Smooth muscle cell (in vitro differentiated cells): ENCODE results near the gene RHAG. TPM values are rescaled to one million over a fixed set of nuclear protein-coding genes. Genes with fewer than 3 reads are reported as not detected.

ENCODE experiments used
- DNase-seq: peaks from one replicate; lab custom pipeline; 2025; ENCODE audit not compliant: unreplicated experiment; lab: John Stamatoyannopoulos, UW
- H2AFZ ChIP-seq: fragments of 200-600 bp; sonication (generic); 2 replicates; pipeline ENCODE4 v1.6.0; 2016; ENCODE audit warnings: antibody characterized with exemption, low read depth, mild to moderate bottlenecking
- H3F3A ChIP-seq: fragments of 200-600 bp; sonication (generic); 2 replicates; pipeline ENCODE4 v1.6.0; 2017; ENCODE audit warnings: antibody characterized with exemption, low read depth
- H3K27ac ChIP-seq: fragments of 200-600 bp; sonication (generic); 2 replicates; pipeline ENCODE4 v1.5.1; 2016; ENCODE audit warnings: low read depth, mild to moderate bottlenecking
- H3K27me3 ChIP-seq: fragments of 200-600 bp; sonication (generic); 2 replicates; pipeline ENCODE4 v1.6.1; 2016; ENCODE audit warnings: low read depth, mild to moderate bottlenecking
- H3K36me3 ChIP-seq: fragments of 200-600 bp; sonication (generic); 2 replicates; pipeline ENCODE4 v1.5.1; 2016; ENCODE audit warnings: low read depth
- H3K4me1 ChIP-seq: fragments of 200-600 bp; sonication (generic); 2 replicates; pipeline ENCODE4 v1.5.1; 2016; ENCODE audit warnings: low read depth
- H3K4me2 ChIP-seq: fragments of 200-600 bp; sonication (generic); 2 replicates; pipeline ENCODE4 v1.6.0; 2016; ENCODE audit warnings: mild to moderate bottlenecking
- H3K4me3 ChIP-seq: fragments of 200-600 bp; sonication (generic); 2 replicates; pipeline ENCODE4 v1.5.1; 2016; ENCODE audit warnings: mild to moderate bottlenecking
- H3K79me2 ChIP-seq: fragments of 200-600 bp; sonication (generic); 2 replicates; pipeline ENCODE4 v1.6.0; 2016; ENCODE audit warnings: low read depth, mild to moderate bottlenecking
- H3K9ac ChIP-seq: fragments of 200-600 bp; sonication (generic); 2 replicates; pipeline ENCODE4 v1.6.0; 2016; ENCODE audit warnings: low read depth
- H3K9me3 ChIP-seq: fragments of 200-600 bp; sonication (generic); replicated peaks from 2 replicates; pipeline ENCODE4 v1.5.1; 2016; ENCODE audit warnings: low read depth
- H4K20me1 ChIP-seq: fragments of 200-600 bp; sonication (generic); 2 replicates; pipeline ENCODE4 v1.6.0; 2016; ENCODE audit warnings: low read depth
- WGBS: methylation state at CpG from one replicate; pipeline ENCODE4 v1.1.7; 2016; ENCODE audit warnings: low lambda C conversion rate; 5-methylcytosine and 5-hydroxymethylcytosine counted together
- polyA plus RNA-seq: library from polyadenylated mRNA; unstranded; fragments of >200 nt; fragmentation: Nextera tagmentation; extraction: Ambion mirVana; gene quantifications from 2 replicates; pipeline ENCODE4 v1.2.1, GENCODE V29; 2016
- total RNA-seq: library from RNA; depleted of rRNA; stranded (reverse); fragments of >200 nt; gene quantifications from 2 replicates; pipeline ENCODE4 v1.2.3, GENCODE V29; 2014
- TF ChIP-seq, protein P1 (sequence below): fragments of 200-600 bp; sonication (generic); IDR thresholded peaks from 2 replicates; pipeline ENCODE4 v1.5.1; 2017; ENCODE audit warnings: borderline replicate concordance, mild to moderate bottlenecking, antibody characterized with exemption; ENCODE audit not compliant: insufficient read depth, poor library complexity, severe bottlenecking

The RHAG gene
- total and polyA plus RNA-seq, 2 experiments from 2014 or later: not detected

DNA sequence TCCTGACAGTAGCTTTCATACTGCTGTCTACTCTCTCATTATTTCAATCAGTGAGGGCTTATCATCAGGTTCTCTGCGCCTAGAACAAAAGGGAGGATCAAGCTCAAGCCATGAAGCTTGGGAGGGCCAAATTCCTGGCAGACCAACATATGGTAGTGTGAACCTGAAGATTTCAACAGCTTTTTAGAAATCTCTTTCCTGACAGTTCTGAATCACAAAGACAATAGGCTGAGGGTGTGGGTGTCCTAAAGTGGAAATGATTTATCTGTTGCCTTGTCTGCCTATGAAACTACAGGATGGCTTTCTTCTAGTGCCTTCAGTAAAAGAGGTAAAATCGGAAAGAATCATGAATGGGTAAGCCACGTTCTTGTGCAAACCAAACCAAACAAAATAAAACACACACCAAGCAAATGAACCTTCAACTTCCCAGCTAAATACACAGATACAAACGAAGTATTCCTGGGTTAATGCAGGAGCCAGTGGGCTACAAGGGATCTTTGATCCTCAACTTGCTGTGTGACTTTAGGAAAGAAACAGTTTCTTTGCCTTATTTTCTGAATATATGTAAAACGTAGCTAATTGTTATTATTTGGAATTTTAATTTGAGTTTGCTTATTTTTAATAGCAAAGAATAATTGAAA, 2.7 kb upstream of the RHAG start:
- no peaks in the 10 kb centered on the region for H3K36me3 ChIP-seq
- H3K27ac ChIP-seq: no peak overlapping the region
- H4K20me1 ChIP-seq: no peaks in the 10 kb centered on the region
- no peaks in the 10 kb centered on the region for H3K79me2 ChIP-seq
- no peak overlapping the region for H3K4me3 ChIP-seq
- no peak overlapping the region for H3K9ac ChIP-seq
- H3K27me3 ChIP-seq: no peaks in the 10 kb centered on the region
- TF ChIP-seq, protein P1, sequence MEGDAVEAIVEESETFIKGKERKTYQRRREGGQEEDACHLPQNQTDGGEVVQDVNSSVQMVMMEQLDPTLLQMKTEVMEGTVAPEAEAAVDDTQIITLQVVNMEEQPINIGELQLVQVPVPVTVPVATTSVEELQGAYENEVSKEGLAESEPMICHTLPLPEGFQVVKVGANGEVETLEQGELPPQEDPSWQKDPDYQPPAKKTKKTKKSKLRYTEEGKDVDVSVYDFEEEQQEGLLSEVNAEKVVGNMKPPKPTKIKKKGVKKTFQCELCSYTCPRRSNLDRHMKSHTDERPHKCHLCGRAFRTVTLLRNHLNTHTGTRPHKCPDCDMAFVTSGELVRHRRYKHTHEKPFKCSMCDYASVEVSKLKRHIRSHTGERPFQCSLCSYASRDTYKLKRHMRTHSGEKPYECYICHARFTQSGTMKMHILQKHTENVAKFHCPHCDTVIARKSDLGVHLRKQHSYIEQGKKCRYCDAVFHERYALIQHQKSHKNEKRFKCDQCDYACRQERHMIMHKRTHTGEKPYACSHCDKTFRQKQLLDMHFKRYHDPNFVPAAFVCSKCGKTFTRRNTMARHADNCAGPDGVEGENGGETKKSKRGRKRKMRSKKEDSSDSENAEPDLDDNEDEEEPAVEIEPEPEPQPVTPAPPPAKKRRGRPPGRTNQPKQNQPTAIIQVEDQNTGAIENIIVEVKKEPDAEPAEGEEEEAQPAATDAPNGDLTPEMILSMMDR: no peak
- no peak overlapping the region for H3K4me2 ChIP-seq
- no peaks in the 10 kb centered on the region for H3F3A ChIP-seq
- WGBS: 75% methylated on average over 5 of the region's 5 CpGs
- H3K9me3 ChIP-seq: no peaks in the 10 kb centered on the region
- H3K4me1 ChIP-seq: no peaks in the 10 kb centered on the region
- DNase-seq: no peak
- no peak overlapping the region for H2AFZ ChIP-seq

DNA sequence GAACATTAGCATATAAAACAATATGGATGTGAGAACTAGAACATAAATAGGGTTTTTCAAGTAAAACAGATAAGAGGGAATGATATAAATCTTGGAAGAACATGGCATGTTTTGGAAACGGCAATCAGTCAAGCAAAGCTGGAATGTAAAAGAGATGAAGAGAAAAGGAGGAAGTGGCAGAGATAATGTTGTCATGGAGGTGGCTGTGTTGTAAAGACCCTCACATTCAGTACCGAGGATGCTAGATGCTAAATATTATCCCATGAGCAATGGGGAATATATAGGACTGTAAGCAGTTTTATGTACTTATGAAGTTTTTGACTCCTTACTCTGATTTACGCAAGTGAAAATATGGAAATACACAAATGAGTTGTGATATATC, 702 bp upstream of the RHAG start:
- WGBS: 87% methylated on average over 3 of the region's 3 CpGs
- Histone ChIP-seq H2AFZ (no peak overlapping the region), H3K4me2 (no peak overlapping the region), H4K20me1 (no peaks in the 10 kb centered on the region), H3K4me3 (no peak overlapping the region), H3K36me3 (no peaks in the 10 kb centered on the region), H3K27ac (no peak overlapping the region), H3K9ac (no peak overlapping the region), H3K27me3 (no peaks in the 10 kb centered on the region), H3K79me2 (no peaks in the 10 kb centered on the region), H3F3A (no peaks in the 10 kb centered on the region), H3K9me3 (no peaks in the 10 kb centered on the region), H3K4me1 (no peaks in the 10 kb centered on the region)
- TF ChIP-seq, protein P1: no peak
- DNase-seq: no peak

DNA sequence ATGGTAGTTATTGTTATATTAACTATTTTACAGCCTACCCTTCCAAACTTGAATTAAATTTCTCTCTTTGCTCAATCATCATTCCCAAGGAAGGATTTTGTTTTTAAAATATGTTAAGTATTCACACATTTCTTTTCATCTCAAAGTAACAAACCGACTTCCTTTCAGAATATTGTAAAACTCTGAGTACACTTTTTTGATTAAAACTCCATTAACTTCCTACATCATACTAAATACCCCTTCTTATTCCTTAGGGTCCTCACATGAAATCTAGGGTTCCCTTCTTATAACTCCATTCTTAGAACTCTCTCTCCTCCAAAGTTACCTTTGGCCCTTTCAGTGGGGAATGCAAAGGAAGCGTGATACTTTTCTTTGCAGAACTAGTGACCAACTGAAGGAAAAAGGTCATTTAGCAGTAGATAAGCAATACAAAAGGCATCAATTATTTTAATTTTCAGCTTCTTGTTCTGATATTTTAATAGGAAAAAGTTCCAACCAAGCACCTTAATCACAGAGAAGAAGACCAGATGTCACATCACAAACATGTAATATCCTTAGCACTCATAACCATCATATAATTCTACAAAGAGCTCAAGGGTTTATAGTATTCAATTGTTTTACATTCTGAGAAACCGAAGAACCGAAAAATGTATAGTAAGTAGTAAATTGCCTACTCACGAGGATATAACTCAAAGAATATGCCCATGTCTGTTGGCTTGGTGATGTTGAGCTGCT, 494 bp downstream of the RHAG start:
- no peaks in the 10 kb centered on the region for H3K36me3 ChIP-seq
- no peak overlapping the region for H3K27ac ChIP-seq
- H4K20me1 ChIP-seq: no peaks in the 10 kb centered on the region
- no peaks in the 10 kb centered on the region for H3F3A ChIP-seq
- DNase-seq: no peak
- no peaks in the 10 kb centered on the region for H3K4me1 ChIP-seq
- H2AFZ ChIP-seq: no peak overlapping the region
- no peak overlapping the region for H3K4me3 ChIP-seq
- WGBS: 94% methylated on average over 5 of the region's 5 CpGs
- TF ChIP-seq, protein P1: no peak
- H3K9ac ChIP-seq: no peak overlapping the region
- no peak overlapping the region for H3K4me2 ChIP-seq
- H3K79me2 ChIP-seq: no peaks in the 10 kb centered on the region
- H3K9me3 ChIP-seq: no peaks in the 10 kb centered on the region
- no peaks in the 10 kb centered on the region for H3K27me3 ChIP-seq

DNA sequence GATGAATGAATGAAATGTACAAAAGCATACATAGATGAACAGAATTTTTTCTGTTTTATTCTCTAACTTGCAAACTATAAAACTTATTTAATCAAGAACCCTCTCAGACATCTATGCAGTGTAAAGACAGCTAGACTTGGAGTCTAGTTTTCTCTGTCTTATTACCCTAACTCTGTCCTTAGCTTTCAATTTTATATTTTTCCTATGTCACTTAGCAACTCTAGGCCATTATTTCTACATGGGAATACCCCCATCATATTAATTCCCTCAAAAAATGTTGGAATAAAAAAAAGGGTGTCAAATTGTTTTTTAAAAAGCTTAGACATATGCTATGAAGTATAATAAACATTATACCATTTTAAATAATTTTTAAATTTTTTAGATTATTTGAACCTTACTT, 1.2 kb downstream of the RHAG start:
- Histone ChIP-seq H3K27ac (no peak overlapping the region), H3K9ac (no peak overlapping the region), H3F3A (no peaks in the 10 kb centered on the region), H3K4me1 (no peaks in the 10 kb centered on the region), H3K9me3 (no peaks in the 10 kb centered on the region), H3K4me3 (no peak overlapping the region), H4K20me1 (no peaks in the 10 kb centered on the region), H3K79me2 (no peaks in the 10 kb centered on the region), H3K4me2 (no peak overlapping the region), H3K36me3 (no peaks in the 10 kb centered on the region), H2AFZ (no peak overlapping the region), H3K27me3 (no peaks in the 10 kb centered on the region)
- TF ChIP-seq, protein P1: no peak
- no peak for DNase-seq
